ENCODE measurements around the gene ATG2B.
A peak's percentile ranks its signal among the peaks of the same experiment; 100 is the strongest.
"Not testable (repeated sequence)": the region's sequence is repeated elsewhere in the genome, so short reads cannot be mapped to it uniquely, and the experiment has no call there.

The ATG2B gene

GRCh38 chr14:96368534-96368933 lies 5.4 kb upstream of the ATG2B start:
- no peak for DNase-seq

GRCh38 chr14:96364962-96365361 lies 1.8 kb upstream of the ATG2B start:
- DNase-seq: no peak

- DNase-seq: no peak
Observed at GRCh38 chr14:96363751-96364336, 703 bp upstream of the ATG2B start.

GRCh38 chr14:96362071-96362964 lies 823 bp downstream of the ATG2B start:
- peak; percentile 20 for DNase-seq

GRCh38 chr14:96359959-96360358 lies 3.2 kb downstream of the ATG2B start:
- no peak for DNase-seq

- DNase-seq: no peak
Observed at GRCh38 chr14:96357216-96357615, 5.9 kb downstream of the ATG2B start.

- DNase-seq: no peak
Observed at GRCh38 chr14:96354246-96354645, 8.9 kb downstream of the ATG2B start.

- no peak for DNase-seq
Observed at GRCh38 chr14:96352708-96353107, 10.4 kb downstream of the ATG2B start.

- no peak for DNase-seq
Observed at GRCh38 chr14:96351986-96352385, 11.2 kb downstream of the ATG2B start.

- no peak for DNase-seq
Observed at GRCh38 chr14:96349286-96350075, 13.7 kb downstream of the ATG2B start.

- DNase-seq: not testable (repeated sequence)
Observed at GRCh38 chr14:96347957-96348356, 15.2 kb downstream of the ATG2B start.

- DNase-seq: no peak
Observed at GRCh38 chr14:96345669-96346068, 17.5 kb downstream of the ATG2B start.

GRCh38 chr14:96341323-96341722 lies 21.8 kb downstream of the ATG2B start:
- no peak for DNase-seq

GRCh38 chr14:96338551-96338950 lies 24.6 kb downstream of the ATG2B start:
- DNase-seq: no peak

GRCh38 chr14:96324219-96324618 lies 38.9 kb downstream of the ATG2B start:
- no peak for DNase-seq

- DNase-seq: no peak
Observed at GRCh38 chr14:96320605-96321004, 42.5 kb downstream of the ATG2B start.

GRCh38 chr14:96318836-96319235 lies 44.3 kb downstream of the ATG2B start:
- DNase-seq: no peak

GRCh38 chr14:96316087-96316486 lies 47.1 kb downstream of the ATG2B start:
- no peak for DNase-seq

- DNase-seq: no peak
Observed at GRCh38 chr14:96310906-96311305, 52.2 kb downstream of the ATG2B start.

- no peak for DNase-seq
Observed at GRCh38 chr14:96309896-96310330, 53.2 kb downstream of the ATG2B start.

GRCh38 chr14:96309133-96309895 lies 53.8 kb downstream of the ATG2B start:
- DNase-seq: no peak

- DNase-seq: no peak
Observed at GRCh38 chr14:96307434-96307833, 55.7 kb downstream of the ATG2B start.

- no peak for DNase-seq
Observed at GRCh38 chr14:96304956-96305355, 58.2 kb downstream of the ATG2B start.
